GM18951 (cell line): ENCODE measurements around the gene CCDC106.

Experiments used
- POLR2A ChIP-seq: IDR thresholded peaks from 4 replicates; pipeline ENCODE4 v1.6.1; 2011; ENCODE audit warnings: mild to moderate bottlenecking; ENCODE audit not compliant: insufficient read length, insufficient read depth; ENCODE audit errors: extremely low read depth
- in situ Hi-C: fragments of 300-500 bp; cut with MboI; formaldehyde crosslinking; loops from one replicate; pipeline ENCODE4 v1.12.0; 2022; ENCODE audit warnings: low sequenced_read_pairs, mixed read lengths, inconsistent platforms; ENCODE audit not compliant: unreplicated experiment

Gene CCDC106

GRCh38 chr19:55685776-55686175 lies 37.8 kb downstream of the CCDC106 start:
- no peak for TF ChIP-seq POLR2A
- in situ Hi-C loops = no loop called here

DNA sequence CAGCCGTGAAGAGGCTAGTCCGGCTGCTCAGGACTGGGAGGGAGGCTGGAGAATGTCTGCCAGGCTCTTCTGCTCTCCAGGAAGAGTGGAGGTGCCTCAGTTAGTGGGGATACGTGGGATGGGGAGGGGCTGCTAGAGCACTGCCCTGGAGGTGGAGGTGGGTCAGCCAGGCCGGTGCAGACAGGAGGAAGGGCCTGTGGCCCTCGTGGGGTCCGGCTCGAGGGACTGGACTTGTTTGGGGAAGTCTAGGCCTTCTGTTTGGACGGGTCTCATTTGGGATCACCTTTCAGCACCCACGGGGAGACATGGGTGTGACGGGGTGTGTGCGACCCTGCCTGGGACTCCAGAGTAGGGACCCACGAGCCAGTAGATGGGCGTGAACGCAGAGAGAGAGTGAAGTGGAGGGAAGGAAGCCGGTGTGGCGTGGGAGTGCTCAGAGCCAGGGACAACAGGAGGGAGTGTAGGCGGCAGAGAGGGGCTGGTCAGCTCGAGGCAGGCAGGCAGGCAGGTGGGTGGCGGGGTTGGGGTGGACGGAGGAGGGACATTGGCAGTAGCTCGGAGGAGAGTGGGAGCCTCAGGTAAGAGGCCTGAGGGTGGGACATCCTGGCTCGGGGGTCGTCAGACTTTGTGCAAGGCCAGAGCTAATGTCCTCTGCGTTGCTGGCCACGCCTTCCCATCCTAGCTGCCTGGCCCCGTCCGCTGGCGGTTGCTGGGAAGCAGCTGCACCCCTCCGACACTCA lies 38.5 kb downstream of the CCDC106 start:
- in situ Hi-C loops = no loop called here

GRCh38 chr19:55687281-55688201 lies 39.5 kb downstream of the CCDC106 start:
- TF ChIP-seq POLR2A = no peak
- in situ Hi-C loops = no loop called here

More for the DNA sequence above, 38.5 kb downstream of the CCDC106 start:
- no peak for TF ChIP-seq POLR2A

DNA sequence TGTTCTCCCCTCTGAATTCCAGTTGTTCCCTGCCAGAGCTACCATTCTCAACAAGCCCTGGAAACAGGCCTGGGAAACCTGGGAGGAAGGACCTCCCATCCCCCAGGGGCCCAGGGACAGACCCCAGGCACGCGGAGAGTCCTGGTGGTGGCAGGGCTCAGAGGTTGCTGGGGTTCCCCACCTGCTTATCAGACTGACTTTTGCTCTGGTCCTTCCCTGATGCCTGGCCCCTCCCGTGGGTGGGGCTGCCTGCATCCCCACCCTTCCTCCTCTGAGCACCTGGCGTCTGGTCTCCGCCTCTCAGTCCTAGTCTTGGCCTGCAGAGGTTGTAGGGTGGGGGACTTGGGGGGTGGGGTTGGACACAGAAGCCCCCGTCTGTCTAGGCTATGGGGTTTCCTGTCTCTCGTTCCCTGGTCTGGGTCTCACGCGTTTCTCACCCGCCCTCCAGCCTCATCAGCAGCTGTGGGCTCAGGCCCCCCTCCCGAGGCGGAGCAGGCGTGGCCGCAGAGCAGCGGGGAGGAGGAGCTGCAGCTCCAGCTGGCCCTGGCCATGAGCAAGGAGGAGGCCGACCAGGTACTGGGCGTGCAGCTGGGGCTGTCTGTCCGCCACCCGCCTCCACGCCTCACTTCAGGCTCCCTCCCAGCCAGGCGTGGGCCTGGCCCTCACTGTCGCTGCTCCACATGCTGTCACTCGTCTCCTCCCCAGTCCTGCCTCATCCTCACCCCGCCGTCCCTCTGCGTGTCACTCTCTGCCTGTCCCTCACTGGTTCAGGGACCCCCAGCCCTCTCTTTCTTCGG lies 40.6 kb downstream of the CCDC106 start:
- no peak for TF ChIP-seq POLR2A
- in situ Hi-C loops = no loop called here

GRCh38 chr19:55689411-55690108 lies 41.5 kb downstream of the CCDC106 start:
- in situ Hi-C loops = no loop called here
- no peak for TF ChIP-seq POLR2A

DNA sequence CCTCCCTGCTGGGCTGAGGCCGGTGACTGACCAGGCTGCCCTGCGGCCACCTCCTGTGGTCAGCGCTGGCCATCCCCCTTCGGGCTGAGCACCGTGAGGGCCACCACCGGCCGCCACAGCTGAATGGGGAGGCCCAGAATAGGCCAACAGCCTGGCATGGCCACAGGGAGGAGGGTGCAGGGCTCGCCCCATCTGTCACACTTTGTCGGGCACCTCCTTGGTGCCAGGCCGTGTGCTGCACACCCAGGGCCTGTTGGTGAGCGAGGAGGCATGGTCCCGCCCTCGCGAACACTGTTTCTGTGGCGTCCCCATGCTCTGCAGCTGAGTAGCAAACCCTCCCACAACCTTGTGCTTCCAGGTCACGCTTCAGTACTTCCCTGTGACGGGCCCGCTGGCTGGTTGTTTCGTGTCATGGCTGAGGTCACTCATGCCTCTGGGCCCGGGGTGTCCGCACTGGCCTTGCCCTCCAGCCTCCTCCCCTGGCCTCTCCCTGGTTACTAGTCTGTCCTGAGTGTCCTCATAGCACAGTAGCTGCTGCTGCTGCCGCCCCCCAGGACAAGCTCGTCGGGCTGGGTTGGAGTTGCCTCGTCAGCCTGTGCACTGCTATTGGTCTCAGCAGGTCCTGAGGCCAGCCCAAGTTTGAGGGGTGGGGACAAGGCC lies 42.2 kb downstream of the CCDC106 start:
- in situ Hi-C loops = no loop called here
- TF ChIP-seq POLR2A = no peak

DNA sequence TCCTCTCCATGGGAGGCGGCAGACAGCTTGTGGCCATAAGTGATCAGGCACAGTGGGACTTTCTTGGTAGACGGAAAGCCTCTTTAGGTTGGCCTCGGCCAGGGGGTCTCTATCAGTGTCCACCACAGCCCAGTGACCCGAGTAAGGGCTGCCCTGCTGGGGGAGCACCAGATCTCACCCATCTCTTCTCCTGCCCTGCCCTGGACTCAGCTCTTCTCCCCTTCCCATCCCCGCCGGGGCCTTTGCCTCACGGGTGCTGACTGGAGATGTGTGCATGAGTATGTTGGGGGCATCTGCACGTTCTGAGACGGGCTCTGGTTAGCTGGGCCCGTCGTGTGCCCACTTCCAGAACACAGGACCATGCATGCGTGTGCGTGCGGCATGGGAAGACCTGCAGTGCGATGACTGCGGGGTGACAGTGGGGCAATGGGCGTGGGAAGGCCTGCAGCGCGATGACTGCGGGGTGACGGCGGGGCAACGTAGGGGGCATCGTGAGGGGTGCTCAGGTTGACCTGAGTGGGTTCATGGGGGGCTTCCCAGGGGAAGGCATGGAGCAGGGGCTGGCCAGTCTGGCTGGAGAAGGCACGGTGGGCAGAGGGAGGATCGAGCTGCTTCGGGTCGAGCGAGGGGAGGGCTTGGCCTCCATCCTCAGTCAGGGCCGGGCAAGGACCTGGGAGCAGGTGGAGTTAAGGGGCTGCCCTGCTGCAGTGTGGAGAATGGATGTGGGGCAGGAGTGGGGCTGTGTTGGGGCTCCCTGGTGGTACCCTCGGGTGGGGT lies 42.9 kb downstream of the CCDC106 start:
- in situ Hi-C loops = no loop called here
- no peak for TF ChIP-seq POLR2A

DNA sequence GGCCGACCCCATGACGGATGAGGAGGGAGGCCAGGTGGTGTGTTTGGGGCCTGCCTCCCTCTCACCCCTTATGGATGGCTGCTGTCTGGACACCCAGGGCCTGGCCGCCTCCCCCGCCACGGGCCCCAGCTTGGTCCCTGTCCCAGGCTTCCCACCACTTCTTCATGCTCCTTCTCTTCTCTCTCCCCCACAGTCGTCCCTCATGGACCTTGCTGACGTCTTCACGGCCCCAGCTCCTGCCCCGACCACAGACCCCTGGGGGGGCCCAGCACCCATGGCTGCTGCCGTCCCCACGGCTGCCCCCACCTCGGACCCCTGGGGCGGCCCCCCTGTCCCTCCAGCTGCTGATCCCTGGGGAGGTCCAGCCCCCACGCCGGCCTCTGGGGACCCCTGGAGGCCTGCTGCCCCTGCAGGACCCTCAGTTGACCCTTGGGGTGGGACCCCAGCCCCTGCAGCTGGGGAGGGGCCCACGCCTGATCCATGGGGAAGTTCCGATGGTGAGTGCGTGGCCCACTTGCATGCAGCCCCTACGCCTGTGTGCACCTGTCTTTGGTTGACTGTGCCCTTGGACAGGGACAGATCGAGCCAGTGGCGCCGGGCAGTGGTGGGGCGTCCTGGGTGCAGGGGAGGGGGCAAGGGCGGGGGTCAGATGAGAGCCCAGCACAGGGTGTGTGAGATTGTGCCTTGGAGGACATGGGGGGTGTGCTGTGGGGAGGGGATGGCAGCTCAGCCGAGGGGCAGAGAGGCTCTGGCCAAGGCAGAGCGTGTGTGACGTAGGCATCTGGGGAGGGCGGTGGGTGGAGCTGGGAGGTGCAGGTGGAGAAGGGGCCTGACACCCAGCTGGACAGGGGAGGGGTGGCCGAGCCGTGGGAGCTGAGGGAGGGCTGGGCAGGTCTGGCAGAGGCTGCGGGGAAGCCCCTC lies 43.8 kb downstream of the CCDC106 start:
- no peak for TF ChIP-seq POLR2A
- in situ Hi-C loops = no loop called here

- in situ Hi-C loops = no loop called here
- TF ChIP-seq POLR2A = no peak
Measured at GRCh38 chr19:55692681-55693081, 44.7 kb downstream of the CCDC106 start.

DNA sequence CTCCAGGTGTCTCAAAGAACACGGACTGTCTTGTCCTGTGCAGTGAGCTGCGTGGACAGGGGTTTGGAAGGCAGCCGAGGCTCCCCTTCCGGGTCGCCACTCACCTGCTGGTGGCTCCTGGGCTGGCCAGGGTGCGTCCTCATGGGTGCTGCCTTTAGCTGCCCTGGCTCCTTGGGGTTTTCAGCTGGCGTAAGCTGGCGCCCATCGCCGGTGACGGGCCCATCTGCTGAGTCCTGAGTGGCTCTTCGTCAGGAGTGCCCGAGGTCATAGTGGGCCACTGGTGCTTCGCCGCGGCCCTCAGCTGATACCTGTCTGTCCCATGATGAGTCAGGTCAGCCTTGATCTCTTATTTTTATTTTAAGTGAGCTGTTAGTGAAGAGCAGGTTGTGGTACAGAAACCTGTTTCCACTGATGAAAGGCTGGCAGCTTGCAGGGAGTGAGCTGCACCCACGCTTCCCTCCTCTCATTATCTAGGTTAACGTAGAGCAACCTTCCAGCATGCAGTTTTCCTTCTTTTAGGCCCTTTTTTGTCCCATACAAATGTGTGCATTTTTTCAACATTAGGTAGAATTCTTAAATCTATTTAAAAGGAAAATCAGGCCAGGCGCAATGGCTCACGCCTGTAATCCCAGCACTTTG lies 45.4 kb downstream of the CCDC106 start:
- no peak for TF ChIP-seq POLR2A
- in situ Hi-C loops = no loop called here

DNA sequence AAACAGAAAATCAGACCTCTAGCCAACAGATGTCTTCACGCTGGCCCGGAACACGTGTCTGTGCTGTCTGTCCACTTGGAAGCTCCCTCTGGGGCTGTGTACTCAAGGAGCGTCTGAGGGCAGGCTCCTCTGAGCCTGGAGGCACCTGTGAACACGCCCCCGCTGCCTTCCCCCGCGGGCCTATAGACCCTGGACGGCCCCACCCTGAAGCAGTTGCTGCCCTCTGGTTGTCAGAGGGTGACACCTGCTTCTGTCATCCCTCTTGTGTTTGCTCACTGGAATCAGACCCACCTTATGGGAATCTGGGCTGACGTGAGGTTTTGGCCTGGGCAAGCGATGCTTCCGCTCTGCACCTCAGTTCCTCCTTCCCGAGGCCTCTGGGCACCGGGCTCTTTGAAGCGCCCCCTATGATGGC lies 46.2 kb downstream of the CCDC106 start:
- in situ Hi-C loops = no loop called here
- TF ChIP-seq POLR2A = no peak
